Measurements from ENCODE around the gene DCAF4. TPM values are rescaled to one million over a fixed set of nuclear protein-coding genes. Genes with fewer than 3 reads are reported as not detected.

DCAF4 gene
- total and polyA plus RNA-seq, 2 of the 4 experiments (the other 2 are of a cell fraction) = 28.8 to 29.4 TPM

- Histone ChIP-seq H3K4me3 (ENCODE audit: insufficient read depth, low read depth, low read length) (peak overlapping the region; percentile 76), H3K9me3 (ENCODE audit: control insufficient read depth, insufficient read depth, low read length) (no peaks in the 10 kb centered on the region), H2BK120ac (ENCODE audit: low read depth, low read length) (peak overlapping the region; percentile 32; the same call in 1 of the 2 replicates), H3K27ac (ENCODE audit: insufficient read depth, low read length) (peak overlapping the region; percentile 32), H3K9ac (ENCODE audit: low read depth, low read length) (peak overlapping the region; percentile 68), H3K9me1 (ENCODE audit: insufficient read depth, low read length) (no peaks in the 10 kb centered on the region; the same call in 1 of the 2 replicates), H4K20me1 (ENCODE audit: insufficient read depth, low read length) (peaks cover 33% of the 10 kb centered on the region), H2AFZ (replicated peaks; ENCODE audit: low read length, poor library complexity) (peak overlapping the region; percentile 84), H3K4me1 (ENCODE audit: control insufficient read depth, insufficient read depth, low read length) (peaks cover 20% of the 10 kb centered on the region), H3K18ac (ENCODE audit: low read depth, low read length) (no peak overlapping the region), H3K36me3 (ENCODE audit: control insufficient read depth, insufficient read depth, low read length) (no peaks in the 10 kb centered on the region), H3K14ac (replicated peaks; ENCODE audit: low read depth, low read length) (0 out of 2 replicates have a peak overlapping the region, but pooled peaks have one; percentile 12), H2BK15ac (ENCODE audit: low read depth, low read length) (no peak overlapping the region), H3K4ac (ENCODE audit: low read depth, low read length) (peak overlapping the region; percentile 49), H2BK5ac (ENCODE audit: low read depth, low read length, poor library complexity, severe bottlenecking) (peak overlapping the region; percentile 64), H2BK20ac (ENCODE audit: low read depth, low read length) (no peak overlapping the region), H3K4me2 (ENCODE audit: low read depth, low read length) (peak overlapping the region; percentile 91), H2AK9ac (replicated peaks; ENCODE audit: low read depth, low read length, poor library complexity) (peak overlapping the region; percentile 86), H2AK5ac (ENCODE audit: low read depth, low read length) (peak overlapping the region; percentile 55; the same call in 1 of the 2 replicates), H4K8ac (ENCODE audit: low read depth in 2 of 2, low read length in 2 of 2) (no peak overlapping the region; a peak in 1 of 4 replicates), H3K27me3 (ENCODE audit: control insufficient read depth, insufficient read depth, low read length) (no peaks in the 10 kb centered on the region), H4K91ac (ENCODE audit: insufficient read depth, low read depth, low read length) (peak overlapping the region; percentile 32; the same call in 1 of the 2 replicates), H3K56ac (ENCODE audit: extremely low read depth, insufficient read depth, low read length) (no peak overlapping the region), H3K79me1 (ENCODE audit: low read depth in 1 of 2, low read length in 2 of 2) (peaks cover 26 to 39% of the 10 kb centered on the region in 2 experiments), H3K23ac (ENCODE audit: low read depth, low read length) (peak overlapping the region; percentile 60; the same call in 1 of the 2 replicates), H4K5ac (ENCODE audit: low read depth, low read length) (no peak overlapping the region)
- dilution Hi-C loops (cut with HindIII; ENCODE audit: low sequenced_read_pairs, unreplicated experiment) = no loop called here
- DNase-seq (no peak), ATAC-seq (ENCODE audit: low read depth) (peak; percentile 6)
- intact Hi-C loops (cut with micrococcal nuclease) = loop anchor here (1.0 to 5.0 kb wide), 6 partner anchors 91 to 376 kb away; no protein-coding TSS in a partner anchor
- in situ Hi-C loops (cut with MboI; ENCODE audit: low sequenced_read_pairs) = no loop called here
- POLR2A ChIA-PET (ENCODE audit: unreplicated experiment) = no interaction called here
- 0% methylated on average over 27 of the region's 68 CpGs; no CpG with 5 or more reads in 1 of the 2 experiments for WGBS, 2 experiments (ENCODE audit: extremely low coverage in 2 of 2, insufficient read length in 1 of 2)
- CTCF ChIA-PET = interaction anchor here (1.4 to 2.0 kb wide), 2 partner anchors 376 to 379 kb away, joined by 7 to 11 read pairs; no protein-coding TSS in a partner anchor
- BruUV-seq (replicated peaks) = no TSS peak
- TF ChIP-seq MAFK (IDR thresholded peaks at IDR 0.05; ENCODE audit: low read depth, low read length) = no peak
- TF ChIP-seq ELK1 (IDR thresholded peaks at IDR 0.05; ENCODE audit: borderline replicate concordance, low read depth, low read length) = no peak
- no peak for TF ChIP-seq CHD1 (IDR thresholded peaks at IDR 0.05; ENCODE audit: low read depth, low read length)
- no peak for TF ChIP-seq FOS (IDR thresholded peaks at IDR 0.05; ENCODE audit: low read depth, low read length)
- TF ChIP-seq RAD21 (IDR thresholded peaks at IDR 0.05; ENCODE audit: low read length) = no peak
- no peak for TF ChIP-seq CTCF (conservative IDR thresholded peaks at IDR 0.05; ENCODE audit: low read depth, low read length)
- TF ChIP-seq RCOR1 (IDR thresholded peaks at IDR 0.05; ENCODE audit: insufficient replicate concordance, low read length) = no peak
- no peak for TF ChIP-seq SMC3 (IDR thresholded peaks at IDR 0.05; ENCODE audit: low read depth, low read length)
- TF ChIP-seq POLR2A (IDR thresholded peaks at IDR 0.05; ENCODE audit: low read depth, low read length) = no peak
- TF ChIP-seq CEBPB (IDR thresholded peaks at IDR 0.05; ENCODE audit: low read depth, low read length) = no peak
- TF ChIP-seq MXI1 (IDR thresholded peaks at IDR 0.05; ENCODE audit: borderline replicate concordance, low read depth, low read length) = no peak
- TF ChIP-seq MAZ (IDR thresholded peaks at IDR 0.05; ENCODE audit: borderline replicate concordance, low read depth, low read length) = no peak
- no peak for TF ChIP-seq NFE2L2 (IDR thresholded peaks at IDR 0.05; ENCODE audit: low read depth, low read length)
- no peak for TF ChIP-seq RFX5 (IDR thresholded peaks at IDR 0.05; ENCODE audit: low read depth, low read length)
- no peak for TF ChIP-seq BHLHE40 (IDR thresholded peaks at IDR 0.05; ENCODE audit: low read depth, low read length)
These were observed 33.2 kb upstream of the DCAF4 start for GRCh38 chr14:72892879-72893635.

Measured in IMR-90 (cell line).